ENCODE results near the gene MBNL2.

DNA sequence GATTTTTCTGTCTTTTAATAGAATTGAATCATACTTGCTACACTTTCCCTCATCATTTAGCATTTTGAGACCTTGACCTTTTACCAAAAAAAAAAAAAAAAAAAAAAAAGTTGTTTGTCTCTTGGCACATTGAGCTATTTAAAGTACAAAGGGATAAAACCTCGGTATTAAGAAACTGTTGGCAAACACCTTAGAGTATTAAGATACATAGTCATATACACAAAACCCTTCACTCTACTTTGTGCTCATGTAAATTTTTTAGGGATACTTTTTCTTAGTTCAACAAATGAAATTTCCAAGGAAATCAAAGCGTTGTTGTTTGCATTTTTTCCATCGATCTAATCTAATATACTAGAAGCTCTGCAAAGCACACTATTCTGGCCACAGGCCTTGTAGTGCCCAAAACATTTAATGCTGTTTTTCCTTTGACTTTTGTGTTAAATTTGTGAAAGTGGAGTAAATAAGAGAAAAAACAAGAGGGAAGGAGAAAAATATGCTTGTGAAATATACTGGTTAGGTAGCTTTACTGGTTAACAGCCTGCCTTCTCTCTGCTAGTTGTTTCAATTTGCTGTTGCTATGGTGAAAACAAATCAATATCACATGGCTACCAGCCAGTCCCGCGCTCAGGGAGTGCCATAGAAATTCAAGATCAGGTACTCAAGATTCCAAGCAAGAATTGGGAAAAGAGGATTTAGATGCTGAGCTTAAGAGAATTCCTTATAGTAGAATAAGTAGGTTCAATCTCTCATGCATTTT, 2.6 kb downstream of the MBNL2 start:
- TF ChIP-seq POLR2A (IDR thresholded peaks at IDR 0.05): no peak
- TF ChIP-seq, protein P1, sequence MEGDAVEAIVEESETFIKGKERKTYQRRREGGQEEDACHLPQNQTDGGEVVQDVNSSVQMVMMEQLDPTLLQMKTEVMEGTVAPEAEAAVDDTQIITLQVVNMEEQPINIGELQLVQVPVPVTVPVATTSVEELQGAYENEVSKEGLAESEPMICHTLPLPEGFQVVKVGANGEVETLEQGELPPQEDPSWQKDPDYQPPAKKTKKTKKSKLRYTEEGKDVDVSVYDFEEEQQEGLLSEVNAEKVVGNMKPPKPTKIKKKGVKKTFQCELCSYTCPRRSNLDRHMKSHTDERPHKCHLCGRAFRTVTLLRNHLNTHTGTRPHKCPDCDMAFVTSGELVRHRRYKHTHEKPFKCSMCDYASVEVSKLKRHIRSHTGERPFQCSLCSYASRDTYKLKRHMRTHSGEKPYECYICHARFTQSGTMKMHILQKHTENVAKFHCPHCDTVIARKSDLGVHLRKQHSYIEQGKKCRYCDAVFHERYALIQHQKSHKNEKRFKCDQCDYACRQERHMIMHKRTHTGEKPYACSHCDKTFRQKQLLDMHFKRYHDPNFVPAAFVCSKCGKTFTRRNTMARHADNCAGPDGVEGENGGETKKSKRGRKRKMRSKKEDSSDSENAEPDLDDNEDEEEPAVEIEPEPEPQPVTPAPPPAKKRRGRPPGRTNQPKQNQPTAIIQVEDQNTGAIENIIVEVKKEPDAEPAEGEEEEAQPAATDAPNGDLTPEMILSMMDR (IDR thresholded peaks at IDR 0.05): no peak

Measured in uterus (tissue), 2 donors.